ENCODE results near the gene TM9SF1. TPM values are rescaled to one million over a fixed set of nuclear protein-coding genes. Genes with fewer than 3 reads are reported as not detected.
A peak's percentile ranks its signal among the peaks of the same experiment; 100 is the strongest.

TM9SF1 gene
- total and polyA plus RNA-seq, 4 experiments from 2014 or later = 24.1 to 40.6 (median 32.3) TPM

DNA sequence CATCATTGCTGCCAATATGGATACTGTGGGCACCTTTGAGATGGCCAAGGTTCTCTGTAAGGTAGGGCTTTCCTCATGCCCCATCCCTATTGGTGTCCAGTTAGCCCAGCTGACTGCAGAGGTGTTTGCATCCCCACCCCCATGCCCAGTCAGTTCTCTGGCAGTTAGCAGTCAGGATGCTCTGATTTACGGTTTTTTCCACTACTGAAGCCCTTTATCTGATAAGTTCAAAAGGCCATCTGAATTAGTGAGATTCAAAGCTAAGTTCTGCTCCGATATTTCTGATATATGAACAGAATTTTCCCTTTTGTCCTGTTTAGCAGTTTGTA is 38.3 kb upstream of the TM9SF1 start:
- POLR2A ChIA-PET (ENCODE audit: partially characterized antibody) = interaction anchor here (1.0 to 7.6 kb wide), 11 partner anchors 9 to 198 kb away, joined by 3 to 88 read pairs (median 8); partner anchors contain the start of genes CHMP4A, DHRS1, IPO4 and MDP1
- H3K4me1 ChIP-seq (ENCODE audit: insufficient read depth, low read length) = peaks cover 44% of the 10 kb centered on the region
- no peaks in the 10 kb centered on the region for H3K9me3 ChIP-seq (ENCODE audit: control insufficient read depth in 1 of 2, low read length in 2 of 2)
- no peak for DNase-seq
- H3K27me3 Mint-ChIP-seq = no peaks in the 10 kb centered on the region
- H3K4me3 Mint-ChIP-seq = peak overlapping the region; percentile 97 to 99 (median 98)
- no peaks in the 10 kb centered on the region for H3K27me3 ChIP-seq (ENCODE audit: insufficient read depth, low read length)
- H3K4me3 ChIP-seq (ENCODE audit: low read length in 2 of 2) = peak overlapping the region; percentile 100
- CTCF ChIA-PET (ENCODE audit: partially characterized antibody) = interaction anchor here (2.3 kb wide), 1 partner anchor 9 kb away, joined by 17 read pairs; the partner anchor contains the start of gene TINF2
- peaks cover 31 to 63% of the 10 kb centered on the region in 2 donors for H3K36me3 Mint-ChIP-seq
- intact Hi-C loops (cut with micrococcal nuclease) = loop anchor here (2.0 kb wide), 1 partner anchor 93 kb away; the partner anchor contains the start of gene EMC9
- H3K4me1 Mint-ChIP-seq = peaks cover 44 to 77% (median 56%) of the 10 kb centered on the region in 4 donors
- H3K9me3 Mint-ChIP-seq = no peaks in the 10 kb centered on the region
- peak overlapping the region; percentile 95 to 99 (median 97) for H3K27ac Mint-ChIP-seq
- peak overlapping the region; percentile 88 for H3K27ac ChIP-seq (ENCODE audit: low read depth, low read length)
- peaks cover 41% of the 10 kb centered on the region for H3K36me3 ChIP-seq (ENCODE audit: insufficient read depth, low read length)

DNA sequence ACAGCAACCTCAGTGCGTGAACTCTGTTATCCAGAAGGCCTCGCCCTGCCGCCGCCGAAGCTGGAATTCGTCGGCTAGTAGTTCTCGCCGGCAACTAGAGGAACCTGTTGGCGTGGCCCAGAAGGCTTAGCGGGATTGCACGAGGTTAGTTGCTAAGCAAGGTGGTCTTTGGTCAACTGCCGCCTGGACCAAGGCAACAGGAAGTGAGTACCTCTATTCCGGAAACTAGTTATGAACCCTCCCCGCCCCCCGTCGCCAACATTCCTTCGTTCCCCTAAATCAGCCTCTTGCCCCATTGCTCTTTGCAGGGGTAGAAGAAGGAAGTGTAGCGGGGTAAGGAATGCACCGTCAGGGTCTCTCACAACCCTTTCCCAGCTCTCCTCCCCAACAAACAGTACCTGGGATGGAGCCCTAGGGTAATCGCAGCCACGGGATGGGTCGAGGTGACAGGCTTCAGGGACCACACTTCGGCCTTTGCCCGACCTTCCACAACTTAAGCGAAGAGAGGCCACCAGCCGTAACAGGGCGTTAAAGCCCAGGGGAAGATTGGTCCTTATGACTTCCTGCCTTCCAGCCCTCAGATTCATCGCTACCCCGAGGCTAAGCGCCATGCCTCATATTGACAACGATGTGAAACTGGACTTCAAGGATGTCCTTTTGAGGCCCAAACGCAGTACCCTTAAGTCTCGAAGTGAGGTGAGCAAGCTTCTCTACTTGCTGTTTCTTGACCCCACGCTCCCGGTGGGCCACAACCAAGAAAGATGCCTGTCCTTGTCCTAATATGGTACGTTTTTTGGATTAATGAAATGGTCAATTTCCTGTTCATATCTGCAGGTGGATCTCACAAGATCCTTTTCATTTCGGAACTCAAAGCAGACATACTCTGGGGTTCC is 37.6 kb upstream of the TM9SF1 start, which contains the start of gene GMPR2:
GMPR2 (plus strand) TSS at position 285 of the 893 bp plus-strand sequence; CDS start at position 610, 325 bp downstream.
- Histone ChIP-seq H3K9me3 (ENCODE audit: control insufficient read depth in 1 of 2, low read length in 2 of 2) (no peaks in the 10 kb centered on the region), H3K4me3 (ENCODE audit: low read length in 2 of 2) (peak within 1 kb of the TSS; percentile 100), H3K27ac (ENCODE audit: low read depth, low read length) (peak within 1 kb of the TSS; percentile 88), H3K27me3 (ENCODE audit: insufficient read depth, low read length) (no peaks in the 10 kb centered on the region), H3K36me3 (ENCODE audit: insufficient read depth, low read length) (peaks cover 35% of the 10 kb centered on the region), H3K4me1 (ENCODE audit: insufficient read depth, low read length) (peaks cover 41% of the 10 kb centered on the region)
- Mint-ChIP-seq H3K9me3 (no peaks in the 10 kb centered on the region), H3K27me3 (no peaks in the 10 kb centered on the region), H3K4me1 (peaks cover 40 to 71% (median 53%) of the 10 kb centered on the region in 4 donors), H3K4me3 (peak within 1 kb of the TSS; percentile 97 to 99 (median 98)), H3K27ac (peak within 1 kb of the TSS; percentile 95 to 99 (median 97)), H3K36me3 (peaks cover 25 to 58% of the 10 kb centered on the region in 2 donors)
- ChIA-PET CTCF (ENCODE audit: partially characterized antibody) (interaction anchor here (2.3 kb wide), 1 partner anchor 9 kb away, joined by 17 read pairs; the partner anchor contains the start of gene TINF2), POLR2A (ENCODE audit: partially characterized antibody) (interaction anchor here (0.6 to 7.6 kb wide), 14 partner anchors 9 to 1466 kb away, joined by 3 to 88 read pairs (median 6); partner anchors contain the start of genes CHMP4A, DHRS1, IPO4 and LTB4R2)
- DNase-seq = no peak
- intact Hi-C loops (cut with micrococcal nuclease) = loop anchor here (1.0 to 2.0 kb wide), 8 partner anchors 9 to 209 kb away; partner anchors contain the start of genes DCAF11, EMC9, IPO4 and MDP1

DNA sequence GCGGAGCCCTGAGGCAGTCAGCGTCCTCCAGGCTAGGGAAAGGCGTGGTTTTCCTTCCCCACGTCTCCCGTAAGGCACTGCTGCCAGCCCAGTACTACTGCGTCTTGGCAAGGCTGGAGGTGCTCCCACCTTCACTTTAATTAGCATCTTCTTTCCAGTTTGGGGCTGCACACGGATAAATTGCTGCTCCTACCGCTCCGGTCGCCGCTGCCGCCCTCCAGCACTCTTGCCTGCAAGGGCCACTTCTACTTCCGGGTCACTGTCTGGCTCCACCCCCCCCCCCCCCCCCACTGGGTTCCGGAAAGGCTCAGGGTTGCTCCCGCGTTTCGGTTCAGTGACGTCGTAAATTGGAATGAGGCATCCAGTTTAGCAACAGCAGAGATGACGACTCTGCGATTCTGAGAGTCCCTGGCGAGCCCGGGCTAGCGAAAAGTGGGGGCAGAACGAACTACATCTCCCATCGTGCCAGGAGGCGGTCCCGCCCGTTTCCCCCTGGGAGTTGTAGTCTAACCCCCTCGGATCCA is 36.9 kb upstream of the TM9SF1 start, which contains the start of gene NEDD8:
NEDD8 (minus strand) TSS at position 247 of the 524 bp plus-strand sequence; CDS start at position 147, 100 bp downstream.
- Mint-ChIP-seq H3K27me3 (no peaks in the 10 kb centered on the region), H3K36me3 (peaks cover 25 to 55% of the 10 kb centered on the region in 2 donors), H3K9me3 (no peaks in the 10 kb centered on the region), H3K27ac (peak within 1 kb of the TSS; percentile 95 to 99 (median 97)), H3K4me3 (peak within 1 kb of the TSS; percentile 97 to 99 (median 98)), H3K4me1 (peaks cover 41 to 68% (median 54%) of the 10 kb centered on the region in 4 donors)
- ChIA-PET CTCF (ENCODE audit: partially characterized antibody) (interaction anchor here (2.3 kb wide), 1 partner anchor 10 kb away, joined by 17 read pairs; the partner anchor contains the start of gene TINF2), POLR2A (ENCODE audit: partially characterized antibody) (interaction anchor here (0.6 to 7.6 kb wide), 10 partner anchors 8 to 199 kb away, joined by 3 to 88 read pairs (median 8); partner anchors contain the start of genes CHMP4A, DHRS1, IPO4 and LTB4R2)
- Histone ChIP-seq H3K36me3 (ENCODE audit: insufficient read depth, low read length) (peaks cover 32% of the 10 kb centered on the region), H3K9me3 (ENCODE audit: control insufficient read depth in 1 of 2, low read length in 2 of 2) (no peaks in the 10 kb centered on the region), H3K4me3 (ENCODE audit: low read length in 2 of 2) (peak within 1 kb of the TSS; percentile 100), H3K27me3 (ENCODE audit: insufficient read depth, low read length) (no peaks in the 10 kb centered on the region), H3K27ac (ENCODE audit: low read depth, low read length) (peak within 1 kb of the TSS; percentile 88), H3K4me1 (ENCODE audit: insufficient read depth, low read length) (peaks cover 41% of the 10 kb centered on the region)
- DNase-seq = peak; percentile 89 to 96 (median 89)
- intact Hi-C loops (cut with micrococcal nuclease) = loop anchor here (1.0 to 2.0 kb wide), 8 partner anchors 10 to 210 kb away; partner anchors contain the start of genes DCAF11, EMC9, IPO4 and MDP1

- Mint-ChIP-seq H3K27me3 (no peaks in the 10 kb centered on the region), H3K4me3 (peak overlapping the region; percentile 97 to 99 (median 98)), H3K9me3 (no peaks in the 10 kb centered on the region), H3K27ac (peak overlapping the region; percentile 95 to 99 (median 97)), H3K4me1 (peaks cover 45 to 71% (median 56%) of the 10 kb centered on the region in 4 donors), H3K36me3 (peaks cover 20 to 50% of the 10 kb centered on the region in 2 donors)
- H3K9me3 ChIP-seq (ENCODE audit: control insufficient read depth in 1 of 2, low read length in 2 of 2) = no peaks in the 10 kb centered on the region
- ChIA-PET CTCF (ENCODE audit: partially characterized antibody) (interaction anchor here (0.9 to 1.4 kb wide), 7 partner anchors 11 to 200 kb away, joined by 3 to 6 read pairs (median 4); partner anchors contain the start of genes CIDEB, IPO4 and MDP1), POLR2A (ENCODE audit: partially characterized antibody) (interaction anchor here (0.7 to 3.1 kb wide), 8 partner anchors 10 to 69 kb away, joined by 3 to 70 read pairs (median 6); partner anchors contain the start of genes IPO4, MDP1 and TINF2)
- H3K27ac ChIP-seq (ENCODE audit: low read depth, low read length) = peak overlapping the region; percentile 88
- DNase-seq = peak in 4 of 5 donors; percentile 22 to 60 (median 34)
- peak overlapping the region; percentile 100 for H3K4me3 ChIP-seq (ENCODE audit: low read length in 2 of 2)
- peaks cover 29% of the 10 kb centered on the region for H3K36me3 ChIP-seq (ENCODE audit: insufficient read depth, low read length)
- intact Hi-C loops (cut with micrococcal nuclease) = loop anchor here (1.0 to 2.0 kb wide), 8 partner anchors 11 to 211 kb away; partner anchors contain the start of genes DCAF11, EMC9, IPO4 and MDP1
- H3K27me3 ChIP-seq (ENCODE audit: insufficient read depth, low read length) = no peaks in the 10 kb centered on the region
- H3K4me1 ChIP-seq (ENCODE audit: insufficient read depth, low read length) = peaks cover 48% of the 10 kb centered on the region
Observed at GRCh38 chr14:24231263-24232120, 36.3 kb upstream of the TM9SF1 start.

- Mint-ChIP-seq H3K27ac (peak overlapping the region in 3 of 7 donors; percentile 19 to 60 (median 57)), H3K36me3 (peaks cover 5 to 31% of the 10 kb centered on the region in 2 donors)
- POLR2A ChIA-PET (ENCODE audit: partially characterized antibody) = interaction anchor here (0.6 to 2.4 kb wide), 2 partner anchors 10 to 15 kb away, joined by 3 to 6 read pairs; partner anchors contain the start of gene CHMP4A
Observed at GRCh38 chr14:24228902-24229301, 33.7 kb upstream of the TM9SF1 start.

More at GRCh38 chr14:24228902-24229301, 33.7 kb upstream of the TM9SF1 start:
- CTCF ChIA-PET (ENCODE audit: partially characterized antibody) = interaction anchor here (0.9 to 2.7 kb wide), 7 partner anchors 9 to 104 kb away, joined by 3 to 16 read pairs (median 9); partner anchors contain the start of genes CIDEB, MDP1 and TINF2
- Histone ChIP-seq H3K36me3 (ENCODE audit: insufficient read depth, low read length) (peaks cover 8% of the 10 kb centered on the region), H3K9me3 (ENCODE audit: control insufficient read depth in 1 of 2, low read length in 2 of 2) (no peaks in the 10 kb centered on the region), H3K27me3 (ENCODE audit: insufficient read depth, low read length) (no peaks in the 10 kb centered on the region), H3K4me3 (ENCODE audit: low read length in 2 of 2) (no peak overlapping the region), H3K27ac (ENCODE audit: low read depth, low read length) (no peak overlapping the region), H3K4me1 (ENCODE audit: insufficient read depth, low read length) (peaks cover 36% of the 10 kb centered on the region)
- Mint-ChIP-seq H3K27me3 (no peaks in the 10 kb centered on the region), H3K4me3 (no peak overlapping the region), H3K9me3 (no peaks in the 10 kb centered on the region), H3K4me1 (peaks cover 29 to 65% (median 38%) of the 10 kb centered on the region in 4 donors)
- DNase-seq = no peak
- intact Hi-C loops (cut with micrococcal nuclease) = no loop called here

Data from CD4-positive, alpha-beta memory T cell (primary cell).